ENCODE results near the gene HOXA9. TPM values are rescaled to one million over a fixed set of nuclear protein-coding genes. Genes with fewer than 3 reads are reported as not detected.

Gene HOXA9
- total and polyA plus RNA-seq, 7 donors, result 13.0 to 35.7 (median 21.6) TPM

DNA sequence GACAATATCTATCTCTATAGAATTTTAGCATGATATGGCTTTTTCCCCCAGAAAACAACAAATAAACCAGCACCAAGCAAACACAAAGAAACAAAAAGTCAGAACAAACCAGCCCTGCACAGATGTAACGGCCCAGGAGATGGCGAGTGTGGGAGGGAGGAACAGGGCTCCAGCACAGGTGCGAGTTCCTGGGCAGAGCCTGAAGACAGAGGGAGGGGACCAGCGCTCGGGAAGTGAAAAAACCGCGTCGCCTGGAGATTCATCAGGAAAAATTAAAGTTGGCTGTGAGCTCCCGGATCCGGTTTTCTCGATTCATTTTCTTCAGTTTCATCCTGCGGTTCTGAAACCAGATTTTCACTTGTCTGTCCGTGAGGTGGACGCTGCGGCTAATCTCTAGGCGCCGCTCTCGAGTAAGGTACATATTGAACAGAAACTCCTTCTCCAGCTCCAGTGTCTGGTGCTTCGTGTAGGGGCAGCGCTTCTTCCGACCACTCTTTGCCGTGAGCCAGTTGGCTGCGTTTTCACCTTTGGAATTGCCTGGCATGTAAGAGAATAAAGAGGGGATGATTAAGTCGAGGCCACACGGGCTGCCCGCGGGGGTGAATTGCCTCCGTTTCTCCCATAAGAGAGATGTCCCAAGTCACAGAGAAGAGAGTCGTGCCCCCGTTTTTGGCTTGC is 6.4 kb upstream of the HOXA9 start:
- DNase-seq, result peak; percentile 66
- intact Hi-C loops (cut with DNase I), result no loop called here
- Histone ChIP-seq H3K27me3 (no peaks in the 10 kb centered on the region), H3K4me3 (peak overlapping the region; percentile 47 to 85 (median 82)), H3K27ac (peak overlapping the region in 3 of 4 donors; percentile 97 to 98 (median 98)), H3K9me3 (no peaks in the 10 kb centered on the region), H3K4me1 (peaks cover 0 to 39% (median 29%) of the 10 kb centered on the region in 4 donors), H3K36me3 (no peaks in the 10 kb centered on the region)
- TF ChIP-seq POLR2A (IDR thresholded peaks at IDR 0.05) (no peak), POLR2AphosphoS5 (IDR thresholded peaks at IDR 0.05) (peak in 3 of 4 donors; percentile 19 to 41 (median 30))
- TF ChIP-seq, protein P1, sequence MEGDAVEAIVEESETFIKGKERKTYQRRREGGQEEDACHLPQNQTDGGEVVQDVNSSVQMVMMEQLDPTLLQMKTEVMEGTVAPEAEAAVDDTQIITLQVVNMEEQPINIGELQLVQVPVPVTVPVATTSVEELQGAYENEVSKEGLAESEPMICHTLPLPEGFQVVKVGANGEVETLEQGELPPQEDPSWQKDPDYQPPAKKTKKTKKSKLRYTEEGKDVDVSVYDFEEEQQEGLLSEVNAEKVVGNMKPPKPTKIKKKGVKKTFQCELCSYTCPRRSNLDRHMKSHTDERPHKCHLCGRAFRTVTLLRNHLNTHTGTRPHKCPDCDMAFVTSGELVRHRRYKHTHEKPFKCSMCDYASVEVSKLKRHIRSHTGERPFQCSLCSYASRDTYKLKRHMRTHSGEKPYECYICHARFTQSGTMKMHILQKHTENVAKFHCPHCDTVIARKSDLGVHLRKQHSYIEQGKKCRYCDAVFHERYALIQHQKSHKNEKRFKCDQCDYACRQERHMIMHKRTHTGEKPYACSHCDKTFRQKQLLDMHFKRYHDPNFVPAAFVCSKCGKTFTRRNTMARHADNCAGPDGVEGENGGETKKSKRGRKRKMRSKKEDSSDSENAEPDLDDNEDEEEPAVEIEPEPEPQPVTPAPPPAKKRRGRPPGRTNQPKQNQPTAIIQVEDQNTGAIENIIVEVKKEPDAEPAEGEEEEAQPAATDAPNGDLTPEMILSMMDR (IDR thresholded peaks at IDR 0.05), result no peak
- 1 to 6% methylated on average over 30 of the region's 30 CpGs for WGBS, 2 donors

DNA sequence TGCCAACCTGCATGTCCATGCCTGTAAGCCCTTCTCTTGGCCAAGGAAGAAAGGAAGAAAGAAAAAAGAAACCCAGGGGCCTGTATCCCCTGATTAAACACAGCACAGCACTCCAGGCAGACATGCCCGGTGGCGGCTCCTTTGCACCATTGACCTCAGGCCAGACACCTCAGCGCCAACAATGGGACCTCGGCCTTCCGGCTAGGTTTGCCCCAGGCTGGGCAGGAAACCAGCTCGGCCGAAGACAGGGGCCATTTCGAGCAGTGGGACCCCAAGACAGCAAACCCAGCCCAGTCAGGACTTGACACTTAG is 5.9 kb upstream of the HOXA9 start:
- intact Hi-C loops (cut with DNase I), result no loop called here
- H3K27me3 ChIP-seq, result no peaks in the 10 kb centered on the region

DNA sequence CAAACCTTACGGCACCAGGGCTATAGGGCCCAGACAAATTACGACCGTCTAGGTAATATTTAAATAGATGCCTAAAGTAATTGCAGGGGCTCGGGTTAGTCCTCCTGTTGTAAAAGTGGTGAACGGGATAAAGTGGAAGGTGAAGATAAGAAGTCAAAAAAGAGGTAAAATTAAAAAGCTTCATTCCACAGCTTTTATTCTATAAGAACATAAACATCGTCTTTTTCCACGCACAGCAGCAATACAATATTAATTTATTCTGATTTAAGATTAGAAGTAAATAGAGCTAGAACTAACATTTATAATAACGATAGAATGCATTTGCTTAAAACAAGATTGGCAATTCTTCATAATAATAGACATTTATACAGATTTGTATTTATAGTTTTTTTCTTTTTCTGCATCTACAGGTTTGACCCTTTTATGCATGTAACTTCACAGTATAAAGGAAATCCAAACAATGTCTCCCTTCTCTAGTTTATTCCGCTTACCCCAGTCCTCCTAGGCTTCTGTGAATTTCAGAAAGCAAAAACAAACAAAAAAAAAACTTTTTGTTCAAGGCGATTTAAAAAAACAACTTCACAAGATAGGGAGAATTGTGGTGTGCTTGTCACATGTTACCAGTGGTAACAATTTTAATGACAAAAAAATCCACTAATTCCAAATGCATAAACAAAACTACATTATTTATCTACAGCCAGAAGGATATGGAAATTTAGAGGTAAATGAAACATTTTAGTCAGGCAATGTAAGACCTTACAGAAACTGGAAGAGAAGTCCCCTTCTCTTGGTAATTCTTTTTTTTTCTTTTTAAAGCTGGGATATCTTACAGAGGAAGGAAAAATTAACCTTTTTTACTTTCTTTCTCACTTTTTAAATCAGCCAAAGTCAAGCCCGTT is 5.3 kb upstream of the HOXA9 start:
- peak overlapping the region; percentile 47 to 85 (median 82) for H3K4me3 ChIP-seq
- H3K27me3 ChIP-seq, result no peaks in the 10 kb centered on the region
- H3K4me1 ChIP-seq, result peaks cover 0 to 40% (median 26%) of the 10 kb centered on the region in 4 donors
- intact Hi-C loops (cut with DNase I), result no loop called here
- 4 to 22% methylated on average over 11 of the region's 11 CpGs for WGBS, 2 donors
- no peak for DNase-seq
- peak overlapping the region in 3 of 4 donors; percentile 97 to 98 (median 98) for H3K27ac ChIP-seq
- no peaks in the 10 kb centered on the region for H3K9me3 ChIP-seq
- TF ChIP-seq, protein P1 (IDR thresholded peaks at IDR 0.05), result no peak
- TF ChIP-seq EP300 (IDR thresholded peaks at IDR 0.05), result no peak
- no peak for TF ChIP-seq POLR2A (IDR thresholded peaks at IDR 0.05)
- no peak for TF ChIP-seq POLR2AphosphoS5 (IDR thresholded peaks at IDR 0.05)
- H3K36me3 ChIP-seq, result no peaks in the 10 kb centered on the region

More for the DNA sequence above, 5.9 kb upstream of the HOXA9 start:
- Histone ChIP-seq H3K36me3 (no peaks in the 10 kb centered on the region), H3K9me3 (no peaks in the 10 kb centered on the region), H3K4me3 (peak overlapping the region; percentile 47 to 85 (median 82)), H3K27ac (peak overlapping the region in 3 of 4 donors; percentile 97 to 98 (median 98)), H3K4me1 (peaks cover 0 to 39% (median 27%) of the 10 kb centered on the region in 4 donors)
- DNase-seq, result peak; percentile 71
- TF ChIP-seq EP300 (IDR thresholded peaks at IDR 0.05) (no peak), POLR2AphosphoS5 (IDR thresholded peaks at IDR 0.05) (no peak)
- 5 to 11% methylated on average over 8 of the region's 8 CpGs for WGBS, 2 donors

DNA sequence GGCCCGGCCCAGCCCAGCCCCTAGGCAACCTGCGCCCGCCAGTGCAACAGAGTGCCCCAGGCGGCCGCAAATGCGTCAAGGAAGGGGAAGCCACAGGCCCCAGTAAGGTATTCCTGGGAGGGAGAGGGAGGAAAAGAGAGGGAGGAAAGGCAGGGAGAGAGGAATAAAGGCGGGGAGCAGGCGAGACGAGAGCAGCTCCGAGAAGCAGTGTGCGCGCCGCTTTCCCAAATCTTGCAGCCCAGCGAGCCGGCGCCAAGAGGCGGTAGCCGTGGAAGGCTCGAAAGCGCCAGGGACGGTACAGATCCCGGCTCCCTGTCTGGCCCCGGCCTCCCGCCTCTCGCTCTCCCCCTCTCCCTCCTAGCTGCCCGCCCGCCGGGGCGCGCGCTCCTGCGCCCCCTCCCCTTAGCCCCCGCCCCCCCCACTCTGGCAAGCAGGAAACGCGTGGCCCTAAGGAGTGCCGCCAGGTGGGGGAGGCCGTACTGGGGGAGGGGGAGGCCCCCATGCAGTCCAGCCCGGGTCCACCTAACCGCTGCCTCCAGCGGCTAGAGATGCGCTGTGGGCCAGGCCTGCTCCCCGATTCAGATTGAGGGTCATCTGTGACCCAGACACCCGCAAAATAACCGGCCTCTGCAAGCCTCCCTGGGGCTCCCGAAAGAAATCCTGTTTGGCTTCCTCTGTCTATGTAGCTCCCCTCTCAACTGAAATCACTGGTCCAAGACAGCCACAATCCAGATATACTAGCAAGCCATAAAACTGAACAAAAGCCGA is 4.5 kb upstream of the HOXA9 start:
- WGBS, 2 donors, result 1% methylated on average over 46 of the region's 46 CpGs
- intact Hi-C loops (cut with DNase I), result loop anchor here (5.0 kb wide), 2 partner anchors 68 to 1313 kb away; partner anchors contain the start of gene HOXA2
- H3K4me1 ChIP-seq, result peaks cover 0 to 31% (median 20%) of the 10 kb centered on the region in 4 donors

DNA sequence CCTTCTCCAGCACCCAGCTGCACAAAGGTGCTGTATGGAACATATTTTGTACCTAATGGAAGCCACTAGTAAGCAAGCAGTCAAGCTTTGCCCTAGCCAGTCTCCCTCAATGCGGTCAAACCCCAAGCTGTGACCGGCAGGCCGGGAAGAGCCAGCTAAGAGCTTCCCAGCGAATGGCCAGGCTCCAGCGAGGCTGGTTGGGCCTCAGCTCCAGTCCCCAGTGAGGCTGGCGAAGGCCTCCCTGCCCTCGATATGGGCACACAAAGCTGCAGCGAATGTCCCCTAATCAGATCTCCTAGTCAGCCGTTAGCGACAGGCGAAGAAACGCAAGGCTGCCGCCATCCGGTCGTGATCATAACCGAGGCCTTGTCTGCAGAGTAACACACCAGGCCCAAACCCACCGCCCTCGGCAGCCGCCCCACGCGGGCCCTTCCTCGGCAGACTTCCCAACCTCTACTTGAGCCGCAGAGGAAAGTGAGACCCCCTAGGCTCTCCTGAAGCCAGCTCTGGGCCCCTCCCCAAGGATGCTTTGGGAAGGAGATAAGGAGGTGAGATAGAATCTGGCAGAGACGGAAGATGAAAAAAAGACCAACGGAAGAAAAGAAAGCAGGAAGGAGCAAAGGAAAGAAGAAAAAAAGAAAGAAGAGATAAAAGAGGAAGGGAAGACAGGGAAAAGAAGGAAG is 3.1 kb upstream of the HOXA9 start:
- H3K4me1 ChIP-seq, result peaks cover 0 to 31% (median 17%) of the 10 kb centered on the region in 4 donors
- peak; percentile 89 for DNase-seq
- H3K9me3 ChIP-seq, result no peaks in the 10 kb centered on the region
- intact Hi-C loops (cut with DNase I), result loop anchor here (5.0 kb wide), 2 partner anchors 66 to 1311 kb away; partner anchors contain the start of gene HOXA2
- H3K36me3 ChIP-seq, result no peaks in the 10 kb centered on the region
- 4 to 6% methylated on average over 25 of the region's 25 CpGs for WGBS, 2 donors
- H3K27ac ChIP-seq, result peak overlapping the region in 3 of 4 donors; percentile 97 to 98 (median 98)
- TF ChIP-seq POLR2AphosphoS5 (IDR thresholded peaks at IDR 0.05) (peak in 3 of 4 donors; percentile 9 to 39 (median 18)), EP300 (IDR thresholded peaks at IDR 0.05) (no peak)
- no peaks in the 10 kb centered on the region for H3K27me3 ChIP-seq
- H3K4me3 ChIP-seq, result peak overlapping the region; percentile 47 to 85 (median 82)

More for the DNA sequence above, 4.5 kb upstream of the HOXA9 start:
- H3K9me3 ChIP-seq, result no peaks in the 10 kb centered on the region
- DNase-seq, result peak; percentile 69
- H3K27me3 ChIP-seq, result no peaks in the 10 kb centered on the region
- peak overlapping the region in 3 of 4 donors; percentile 97 to 98 (median 98) for H3K27ac ChIP-seq
- no peaks in the 10 kb centered on the region for H3K36me3 ChIP-seq
- H3K4me3 ChIP-seq, result peak overlapping the region; percentile 47 to 85 (median 82)
- no peak for TF ChIP-seq POLR2A (IDR thresholded peaks at IDR 0.05)
- peak in 2 of 4 donors; percentile 2 to 12 for TF ChIP-seq POLR2AphosphoS5 (IDR thresholded peaks at IDR 0.05)

Data from sigmoid colon (tissue), 7 donors.